RWPE2 (cell line): ENCODE results near the gene TIMM44.

Experiments
- ATAC-seq: fragments of 200-7000 bp; cut with Tn5 transposase; 3 replicates; pipeline ENCODE4 v1.9.1; 2021; ENCODE audit warnings: low read depth
- DNase-seq: peaks from one replicate; pipeline ENCODE4 v3.0.0-alpha.2; 2020; ENCODE audit warnings: low spot score
- H3K27ac ChIP-seq: fragments of 450-650 bp; 2 replicates; pipeline ENCODE4 v1.5.1; 2017; ENCODE audit warnings: mild to moderate bottlenecking; ENCODE audit not compliant: poor library complexity, severe bottlenecking
- H3K27me3 ChIP-seq: fragments of 250-450 bp; sonication (Bioruptor Pico); 2 replicates; pipeline ENCODE4 v1.5.1; 2021; ENCODE audit warnings: mild to moderate bottlenecking, moderate library complexity; ENCODE audit not compliant: insufficient read depth, poor library complexity, severe bottlenecking
- H3K36me3 ChIP-seq: fragments of 250-450 bp; sonication (Bioruptor Pico); 2 replicates; pipeline ENCODE4 v1.5.1; 2020; ENCODE audit warnings: low read depth, mild to moderate bottlenecking, moderate library complexity
- H3K4me1 ChIP-seq: fragments of 250-450 bp; sonication (Bioruptor Pico); 2 replicates; pipeline ENCODE4 v1.5.1; 2021; ENCODE audit warnings: mild to moderate bottlenecking, moderate library complexity; ENCODE audit not compliant: insufficient read depth, poor library complexity, severe bottlenecking
- H3K4me3 ChIP-seq: fragments of 250-450 bp; sonication (Bioruptor Pico); 2 replicates; pipeline ENCODE4 v1.5.1; 2021; ENCODE audit warnings: mild to moderate bottlenecking, moderate library complexity; ENCODE audit not compliant: severe bottlenecking
- H3K9me3 ChIP-seq: fragments of 250-450 bp; sonication (Bioruptor Pico); 2 replicates; pipeline ENCODE4 v1.5.1; 2021; ENCODE audit warnings: mild to moderate bottlenecking, moderate library complexity; ENCODE audit not compliant: severe bottlenecking
- CTCF ChIP-seq: fragments of 450-650 bp; IDR thresholded peaks from one replicate; pipeline ENCODE4 v1.5.1; 2017; ENCODE audit warnings: mild to moderate bottlenecking, moderate library complexity; ENCODE audit not compliant: poor library complexity, severe bottlenecking

TIMM44 gene

GRCh38 chr19:7926021-7926726 lies 17.3 kb downstream of the TIMM44 start, which contains the start of gene CTXN1:
CTXN1 (minus strand) TSS chr19:7926135; CDS start chr19:7925538, 597 bp downstream.
- no peak within 1 kb of the TSS for H3K27ac ChIP-seq
- no peak for TF ChIP-seq CTCF
- DNase-seq (no peak), ATAC-seq (no peak)
- peaks cover 15% of the 10 kb centered on the region for H3K4me1 ChIP-seq
- peak within 1 kb of the TSS; percentile 31 for H3K4me3 ChIP-seq
- H3K9me3 ChIP-seq = no peaks in the 10 kb centered on the region
- H3K27me3 ChIP-seq = no peaks in the 10 kb centered on the region
- peaks cover 15% of the 10 kb centered on the region for H3K36me3 ChIP-seq

GRCh38 chr19:7925171-7925851 lies 18.2 kb downstream of the TIMM44 start:
- Histone ChIP-seq H3K4me1 (peaks cover 15% of the 10 kb centered on the region), H3K36me3 (peaks cover 6% of the 10 kb centered on the region), H3K27me3 (no peaks in the 10 kb centered on the region), H3K27ac (no peak overlapping the region), H3K4me3 (peak overlapping the region; percentile 31), H3K9me3 (no peaks in the 10 kb centered on the region)
- TF ChIP-seq CTCF = peak; percentile 76
- ATAC-seq (no peak), DNase-seq (peak; percentile 70)

DNA sequence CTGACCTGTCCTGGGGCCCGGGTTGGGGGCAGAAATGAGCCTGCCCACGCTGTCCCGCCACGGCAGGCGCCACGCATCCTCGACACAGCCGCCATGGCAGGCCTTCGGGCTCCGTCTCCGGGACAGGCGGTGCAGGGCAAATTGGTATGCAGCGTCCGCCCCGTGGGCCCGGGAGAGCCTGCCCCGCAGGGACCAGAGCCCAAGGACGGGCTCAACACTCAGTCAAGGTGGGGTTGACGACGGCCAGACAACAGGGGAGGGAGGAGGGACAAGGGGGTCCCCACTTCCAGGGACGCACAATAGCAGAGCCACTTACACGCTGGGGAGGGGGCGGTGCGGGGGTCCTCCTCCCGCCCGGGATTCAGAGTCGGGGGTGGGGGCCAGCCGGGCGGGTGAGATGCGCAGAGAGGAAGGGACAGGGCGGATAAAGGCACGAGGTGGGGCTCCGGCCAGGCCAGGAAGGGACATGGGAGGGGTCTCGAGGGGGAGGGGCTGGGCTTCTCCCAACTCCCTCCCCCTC lies 18.8 kb downstream of the TIMM44 start:
- H3K27ac ChIP-seq = no peak overlapping the region
- H3K27me3 ChIP-seq = no peaks in the 10 kb centered on the region
- ATAC-seq (no peak), DNase-seq (no peak)
- no peaks in the 10 kb centered on the region for H3K9me3 ChIP-seq
- TF ChIP-seq CTCF = no peak
- peak overlapping the region; percentile 31 for H3K4me3 ChIP-seq
- H3K4me1 ChIP-seq = peaks cover 12% of the 10 kb centered on the region
- H3K36me3 ChIP-seq = peaks cover under 1% of the 10 kb centered on the region; the same call in 1 of the 2 replicates

DNA sequence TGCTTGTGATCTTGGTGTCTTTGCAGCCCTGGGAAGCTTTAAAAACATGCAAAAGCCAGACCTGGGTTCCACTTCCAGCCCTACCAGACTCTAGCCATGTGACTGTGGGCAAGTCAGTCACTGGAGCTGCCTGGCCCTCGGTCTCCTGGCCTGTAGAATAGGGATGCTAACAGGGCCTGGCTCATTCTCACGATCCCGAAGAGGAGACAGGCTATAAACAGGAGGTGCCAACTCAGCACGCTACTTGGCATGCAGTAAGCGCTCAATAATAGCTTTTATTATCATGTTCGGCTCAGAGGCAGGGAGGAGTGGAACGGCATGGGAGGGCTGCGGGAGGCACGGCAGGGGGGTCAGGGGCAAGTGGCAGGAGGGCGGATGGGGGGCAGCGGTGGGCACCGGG lies 19.2 kb downstream of the TIMM44 start:
- Histone ChIP-seq H3K4me1 (peaks cover 10% of the 10 kb centered on the region), H3K27me3 (no peaks in the 10 kb centered on the region), H3K4me3 (no peak overlapping the region), H3K36me3 (no peaks in the 10 kb centered on the region; the same call in 1 of the 2 replicates), H3K9me3 (no peaks in the 10 kb centered on the region), H3K27ac (no peak overlapping the region)
- no peak for TF ChIP-seq CTCF
- ATAC-seq = no peak
- no peak for DNase-seq
